K562 (cell line): ENCODE data around the gene C2orf69. TPM values are rescaled to one million over a fixed set of nuclear protein-coding genes. Genes with fewer than 3 reads are reported as not detected.

Experiments
- ARID1B ChIP-seq: fragments of 450-650 bp; IDR thresholded peaks from 2 replicates; pipeline ENCODE4 v1.6.1; 2016; ENCODE audit warnings: antibody characterized with exemption, mild to moderate bottlenecking, inconsistent platforms
- CEBPG ChIP-seq, 3 experiments: fragments of 200-800 bp in 1 of 3; sonication (Bioruptor generic) in 1 of 3; sonication (generic) in 1 of 3; formaldehyde crosslinking in 1 of 3; IDR thresholded peaks in 2 of 3; conservative IDR thresholded peaks in 1 of 3; 2 replicates each; pipeline versions ENCODE4 v1.6.1 to v1.8.0; 2016 to 2022; ENCODE audit warnings: missing compliant biosample characterization in 2 of 3, missing genetic modification characterization in 2 of 3, mild to moderate bottlenecking in 1 of 3, missing genetic modification reagents in 1 of 3
- DLX4 ChIP-seq: fragments of 250-450 bp; sonication (Bioruptor Pico); IDR thresholded peaks from 2 replicates; pipeline ENCODE4 v1.6.1; 2021; ENCODE audit warnings: mild to moderate bottlenecking
- DNMT1 ChIP-seq: fragments of 450-650 bp; IDR thresholded peaks from 2 replicates; pipeline ENCODE4 v1.6.1; 2016; ENCODE audit warnings: antibody characterized with exemption, mild to moderate bottlenecking
- ESRRB ChIP-seq: fragments of 250-450 bp; sonication (Bioruptor Pico); IDR thresholded peaks from 2 replicates; pipeline ENCODE4 v1.5.0; 2020; ENCODE audit warnings: mild to moderate bottlenecking, moderate library complexity, borderline replicate concordance
- GMEB1 ChIP-seq: fragments of 250-450 bp; sonication (Bioruptor Pico); IDR thresholded peaks from 2 replicates; pipeline ENCODE4 v1.4.0; 2020; ENCODE audit warnings: mild to moderate bottlenecking
- GTF2B ChIP-seq: IDR thresholded peaks from 2 replicates; pipeline ENCODE4 v1.6.1; 2011; ENCODE audit not compliant: insufficient read length; ENCODE audit errors: extremely low read depth
- MAFG ChIP-seq: fragments of 450-650 bp; conservative IDR thresholded peaks from 2 replicates; pipeline ENCODE4 v1.6.1; 2016; ENCODE audit warnings: missing genetic modification characterization, missing compliant biosample characterization
- MCM3 ChIP-seq: fragments of 450-650 bp; IDR thresholded peaks from 2 replicates; pipeline ENCODE4 v1.6.1; 2016
- MEF2D ChIP-seq: conservative IDR thresholded peaks from 2 replicates; pipeline ENCODE4 v1.6.1; 2016; ENCODE audit warnings: low read depth, missing genetic modification characterization, missing compliant biosample characterization
- MLLT1 ChIP-seq, 2 experiments: fragments of 450-650 bp; IDR thresholded peaks; 2 replicates each; pipeline ENCODE4 v1.6.1; 2016
- NCOR1 ChIP-seq: fragments of 450-650 bp; IDR thresholded peaks from 2 replicates; pipeline ENCODE4 v1.6.1; 2016; ENCODE audit warnings: mild to moderate bottlenecking, moderate library complexity
- NR0B1 ChIP-seq: fragments of 450-650 bp; IDR thresholded peaks from one replicate; pipeline ENCODE4 v1.6.1; 2018; ENCODE audit warnings: mild to moderate bottlenecking, moderate library complexity; ENCODE audit not compliant: partially characterized antibody
- RBM15 ChIP-seq: fragments of 200-400 bp; formaldehyde crosslinking; IDR thresholded peaks from 2 replicates; pipeline ENCODE4 v1.6.1; 2018; ENCODE audit warnings: mild to moderate bottlenecking, low read length, moderate library complexity; ENCODE audit not compliant: insufficient read depth
- RBM22 ChIP-seq: fragments of 200-400 bp; formaldehyde crosslinking; IDR thresholded peaks from 2 replicates; pipeline ENCODE4 v1.6.1; 2018; ENCODE audit warnings: low read length, low read depth; ENCODE audit not compliant: poor library complexity, severe bottlenecking
- SMAD1 ChIP-seq: fragments of 150-350 bp; IDR thresholded peaks from 2 replicates; pipeline ENCODE4 v1.6.1; 2014; ENCODE audit warnings: low read length, low read depth; ENCODE audit not compliant: partially characterized antibody
- SMAD4 ChIP-seq: fragments of 250-450 bp; sonication (Bioruptor Pico); conservative IDR thresholded peaks from 2 replicates; pipeline ENCODE4 v1.8.0; 2021; ENCODE audit warnings: inconsistent platforms, mild to moderate bottlenecking, moderate library complexity
- SRSF3 ChIP-seq: fragments of 200-400 bp; formaldehyde crosslinking; IDR thresholded peaks from 2 replicates; pipeline ENCODE4 v1.6.1; 2016; ENCODE audit warnings: mild to moderate bottlenecking, low read length, moderate library complexity; ENCODE audit not compliant: insufficient read depth
- XRCC3 ChIP-seq: fragments of 450-650 bp; IDR thresholded peaks from 2 replicates; pipeline ENCODE4 v1.6.1; 2017; ENCODE audit warnings: mild to moderate bottlenecking, moderate library complexity
- ZNF551 ChIP-seq: fragments of 250-450 bp; sonication (Bioruptor Pico); IDR thresholded peaks from 2 replicates; pipeline ENCODE4 v1.5.0; 2021; ENCODE audit warnings: mild to moderate bottlenecking, moderate library complexity
- polyA plus RNA-seq, 8 experiments: library from polyadenylated mRNA; depleted of rRNA in 4 of 8; stranded (reverse) in 5 of 8; unstranded in 3 of 8; fragments of >200 nt; fragmentation: Nextera tagmentation in 2 of 8; fragmentation: Illumina TruSeq in 1 of 8; extraction: Ambion mirVana in 2 of 8; extraction: Trizol in 1 of 8; gene quantifications; 2 replicates each; pipeline versions ENCODE4 v1.2.1 to v1.2.3, GENCODE V29; 2011 to 2014; ENCODE audit warnings: inconsistent platforms in 1 of 8, missing spikeins in 1 of 8
- total RNA-seq, 7 experiments: library from RNA; depleted of rRNA in 6 of 7; stranded (reverse); fragments of >200 nt in 6 of 7; fragmentation: Illumina TruSeq in 2 of 7; extraction: Trizol in 2 of 7; gene quantifications; 2 replicates each; pipeline versions ENCODE4 v1.2.1 to v1.2.3, GENCODE V29; 2011 to 2021; ENCODE audit warnings: low replicate concordance in 1 of 7

C2orf69 gene
- total and polyA plus RNA-seq, 9 of the 15 experiments (the other 6 are each of a cell fraction or from before 2014, with no cell fraction given), result 3.4 to 9.8 (median 5.7) TPM

- TF ChIP-seq GTF2B, result no peak
- TF ChIP-seq SMAD4 (CRISPR knock-in tag), result no peak
- TF ChIP-seq GMEB1, result no peak
- TF ChIP-seq CEBPG (CRISPR knock-in tag; IDR thresholded peaks at IDR 0.05), result no peak
- TF ChIP-seq CEBPG (tag; conservative IDR thresholded peaks at IDR 0.05 in 1 of 2, IDR thresholded peaks at IDR 0.05 in 1 of 2), result no peak
- TF ChIP-seq ZNF551 (CRISPR knock-in tag), result no peak
- peak; percentile 54 for TF ChIP-seq MEF2D (tag)
- no peak for TF ChIP-seq ESRRB
- TF ChIP-seq SMAD1, result no peak
- no peak for TF ChIP-seq MLLT1 (IDR thresholded peaks at IDR 0.05)
- no peak for TF ChIP-seq DLX4 (CRISPR knock-in tag)
- TF ChIP-seq MCM3, result no peak
- TF ChIP-seq NR0B1, result no peak
- TF ChIP-seq NCOR1, result peak; percentile 42
- no peak for TF ChIP-seq DNMT1
- TF ChIP-seq SRSF3, result no peak
- TF ChIP-seq MAFG (tag), result no peak
- TF ChIP-seq ARID1B, result peak; percentile 74
- no peak for TF ChIP-seq XRCC3
- no peak for TF ChIP-seq RBM22
- no peak for TF ChIP-seq RBM15
Observed at GRCh38 chr2:199902486-199903110, 8.5 kb upstream of the C2orf69 start (continued).
